ENCODE data around the gene DGKG. TPM values are rescaled to one million over a fixed set of nuclear protein-coding genes. Genes with fewer than 3 reads are reported as not detected.

The DGKG gene
- total and polyA plus RNA-seq, 2 of the 8 experiments (the other 6 are each of a cell fraction or from before 2014, with no cell fraction given) = 0.30 to 0.48 TPM

DNA sequence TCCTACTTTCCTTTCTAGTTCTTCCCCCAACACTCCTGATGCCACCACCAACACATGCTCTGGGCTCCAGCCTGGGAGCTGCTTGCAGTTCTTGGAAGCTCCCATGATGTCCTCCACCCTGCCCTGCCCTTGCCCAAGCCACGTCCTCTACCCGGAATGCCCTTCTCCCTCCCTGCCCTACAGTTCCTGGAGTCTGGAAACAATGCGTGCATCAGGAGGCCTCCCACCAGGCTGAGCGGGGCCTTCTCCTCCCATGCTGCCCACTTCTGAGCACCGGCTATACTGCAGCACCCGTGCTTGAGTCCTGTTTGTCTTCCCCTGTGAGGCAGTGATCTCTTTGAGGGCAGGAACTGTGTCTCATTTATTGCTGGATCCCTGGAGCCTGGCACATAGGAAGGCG, 44.6 kb downstream of the DGKG start:
- WGBS, 2 experiments (ENCODE audit: extremely low coverage in 1 of 2, insufficient coverage in 1 of 2, insufficient read length in 1 of 2, insufficient replicate concordance in 2 of 2, low coverage in 1 of 2, low lambda C conversion rate in 2 of 2, missing lambda C conversion rate in 1 of 2) = 87% methylated on average over 7 of the region's 7 CpGs; no CpG with 5 or more reads in 1 of the 2 experiments
- Histone ChIP-seq H3K27me3 (replicated peaks in 1 of 4; ENCODE audit: control insufficient read depth in 3 of 4, extremely low read depth in 1 of 4, insufficient read depth in 3 of 4, low read length in 3 of 4) (no peaks in the 10 kb centered on the region), H3K36me3 (ENCODE audit: control insufficient read depth in 2 of 4, insufficient read depth in 4 of 4, low read length in 3 of 4) (no peaks in the 10 kb centered on the region), H3K4me1 (replicated peaks in 1 of 4; ENCODE audit: control insufficient read depth in 3 of 4, insufficient read depth in 4 of 4, low read length in 3 of 4) (0 out of 7 replicates have a peak, but pooled peaks cover 0 to 3% (median 0%) of the 10 kb centered on the region in 4 experiments), H2BK5ac (ENCODE audit: low read depth, low read length) (no peak overlapping the region), H2AFZ (ENCODE audit: low read length) (no peak overlapping the region), H2BK12ac (ENCODE audit: low read depth, low read length) (no peak overlapping the region), H3K4me2 (ENCODE audit: insufficient read depth in 1 of 2, low read depth in 2 of 2, low read length in 2 of 2) (no peak overlapping the region), H3K56ac (replicated peaks; ENCODE audit: insufficient read length, low read depth, low read length) (no peak overlapping the region), H4K8ac (ENCODE audit: extremely low read depth, insufficient read depth, low read length) (no peak overlapping the region), H3K4me3 (ENCODE audit: extremely low read depth in 1 of 4, insufficient read depth in 2 of 4, low read depth in 3 of 4, low read length in 4 of 4) (no peak overlapping the region), H2BK20ac (ENCODE audit: low read length) (no peak overlapping the region), H3K4ac (replicated peaks; ENCODE audit: insufficient read length, low read depth, low read length) (no peak overlapping the region), H4K20me1 (replicated peaks in 1 of 2; ENCODE audit: control insufficient read depth in 1 of 2, insufficient read depth in 2 of 2, low read length in 2 of 2) (no peaks in the 10 kb centered on the region), H3K9ac (replicated peaks in 1 of 4; ENCODE audit: extremely low read depth in 1 of 4, low read depth in 3 of 4, low read length in 3 of 4) (no peak overlapping the region), H3K23me2 (ENCODE audit: low read depth, low read length) (no peaks in the 10 kb centered on the region), H3K23ac (ENCODE audit: insufficient read length) (no peak overlapping the region), H2BK15ac (ENCODE audit: low read length) (no peak overlapping the region), H3K18ac (ENCODE audit: extremely low read depth, low read length) (no peak overlapping the region), H2BK120ac (replicated peaks; ENCODE audit: low read depth, low read length) (no peak overlapping the region), H4K91ac (replicated peaks; ENCODE audit: insufficient read length, low read length) (no peak overlapping the region), H3K14ac (ENCODE audit: insufficient read length) (no peak overlapping the region), H3K9me3 (ENCODE audit: insufficient read depth in 2 of 2, low read depth in 1 of 2, low read length in 1 of 2) (no peaks in the 10 kb centered on the region), H2AK5ac (ENCODE audit: low read depth, low read length) (no peak overlapping the region), H3K79me1 (ENCODE audit: low read depth, low read length) (no peaks in the 10 kb centered on the region), H3K27ac (ENCODE audit: low read depth, low read length) (no peak overlapping the region), H4K5ac (ENCODE audit: insufficient read length, low read depth, low read length) (no peak overlapping the region), H3K79me2 (ENCODE audit: control insufficient read depth in 1 of 2, insufficient read depth in 2 of 2, low read length in 2 of 2) (no peaks in the 10 kb centered on the region)
- ChIA-PET CTCF (ENCODE audit: partially characterized antibody) (interaction anchor here (1.2 to 1.5 kb wide), 2 partner anchors 24 to 211 kb away, joined by 3 to 4 read pairs; no protein-coding TSS in a partner anchor), POLR2A (ENCODE audit: partially characterized antibody) (no interaction called here)
- DNase-seq (ENCODE audit: low read depth in 1 of 2, low spot score in 2 of 2) = no peak
- no peak for FAIRE-seq
- TF ChIP-seq HDAC2 (IDR thresholded peaks at IDR 0.05; ENCODE audit: borderline replicate concordance in 1 of 2, low read depth in 2 of 2, low read length in 2 of 2) (no peak), KDM1A (IDR thresholded peaks at IDR 0.05; ENCODE audit: borderline replicate concordance, low read length) (no peak), BACH1 (IDR thresholded peaks at IDR 0.05; ENCODE audit: low read length) (no peak), POLR2AphosphoS5 (IDR thresholded peaks at IDR 0.05; ENCODE audit: low read depth, low read length) (no peak), SIN3A (conservative IDR thresholded peaks at IDR 0.05 in 1 of 2, IDR thresholded peaks at IDR 0.05 in 1 of 2; ENCODE audit: low read depth in 1 of 2, low read length in 2 of 2) (no peak), SIX5 (IDR thresholded peaks at IDR 0.05; ENCODE audit: low read depth, low read length) (no peak), NRF1 (IDR thresholded peaks at IDR 0.05; ENCODE audit: low read depth, low read length) (no peak), BRCA1 (IDR thresholded peaks at IDR 0.05; ENCODE audit: low read depth, low read length) (no peak), RFX5 (IDR thresholded peaks at IDR 0.05; ENCODE audit: borderline replicate concordance, low read depth, low read length) (no peak), SP2 (IDR thresholded peaks at IDR 0.05; ENCODE audit: low read length) (no peak)
- TF ChIP-seq, protein P1, sequence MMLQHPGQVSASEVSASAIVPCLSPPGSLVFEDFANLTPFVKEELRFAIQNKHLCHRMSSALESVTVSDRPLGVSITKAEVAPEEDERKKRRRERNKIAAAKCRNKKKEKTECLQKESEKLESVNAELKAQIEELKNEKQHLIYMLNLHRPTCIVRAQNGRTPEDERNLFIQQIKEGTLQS (IDR thresholded peaks at IDR 0.05; ENCODE audit: insufficient read depth, low read depth, low read length) = no peak
- TF ChIP-seq, protein P2, sequence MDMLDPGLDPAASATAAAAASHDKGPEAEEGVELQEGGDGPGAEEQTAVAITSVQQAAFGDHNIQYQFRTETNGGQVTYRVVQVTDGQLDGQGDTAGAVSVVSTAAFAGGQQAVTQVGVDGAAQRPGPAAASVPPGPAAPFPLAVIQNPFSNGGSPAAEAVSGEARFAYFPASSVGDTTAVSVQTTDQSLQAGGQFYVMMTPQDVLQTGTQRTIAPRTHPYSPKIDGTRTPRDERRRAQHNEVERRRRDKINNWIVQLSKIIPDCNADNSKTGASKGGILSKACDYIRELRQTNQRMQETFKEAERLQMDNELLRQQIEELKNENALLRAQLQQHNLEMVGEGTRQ (IDR thresholded peaks at IDR 0.05; ENCODE audit: low read length) = no peak
- TF ChIP-seq, protein P3, sequence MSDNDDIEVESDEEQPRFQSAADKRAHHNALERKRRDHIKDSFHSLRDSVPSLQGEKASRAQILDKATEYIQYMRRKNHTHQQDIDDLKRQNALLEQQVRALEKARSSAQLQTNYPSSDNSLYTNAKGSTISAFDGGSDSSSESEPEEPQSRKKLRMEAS (IDR thresholded peaks at IDR 0.05) = no peak
